Skin of body (tissue), 2 donors: Measurements from ENCODE around the gene SHANK3. TPM values are rescaled to one million over a fixed set of nuclear protein-coding genes. Genes with fewer than 3 reads are reported as not detected.
"Not testable (repeated sequence)": the region's sequence is repeated elsewhere in the genome, so short reads cannot be mapped to it uniquely, and the experiment has no call there.

ENCODE experiments used
- DNase-seq: peaks from one replicate; lab custom pipeline; 2025; lab: John Stamatoyannopoulos, UW
- total RNA-seq: library from RNA; depleted of rRNA; stranded (reverse); fragments of >200 nt; gene quantifications from one replicate; pipeline ENCODE4 v1.2.3, GENCODE V29; 2014

SHANK3 gene
- total RNA-seq, 1 donor from 2014 or later: 7.2 TPM

- no peak for DNase-seq
Observed at GRCh38 chr22:50653256-50653655, 19.4 kb upstream of the SHANK3 start.

- not testable (repeated sequence) for DNase-seq
Observed at GRCh38 chr22:50654664-50655063, 18.0 kb upstream of the SHANK3 start.

- DNase-seq: no peak
Observed at GRCh38 chr22:50656122-50657070, 16.2 kb upstream of the SHANK3 start.

- DNase-seq: no peak
Observed at GRCh38 chr22:50657925-50658324, 14.7 kb upstream of the SHANK3 start.

GRCh38 chr22:50659711-50660110 is 12.9 kb upstream of the SHANK3 start:
- DNase-seq: not testable (repeated sequence)

- DNase-seq: no peak
Observed at GRCh38 chr22:50660306-50660705, 12.3 kb upstream of the SHANK3 start.

GRCh38 chr22:50665212-50665611 is 7.4 kb upstream of the SHANK3 start:
- no peak for DNase-seq

- DNase-seq: no peak
Observed at GRCh38 chr22:50665738-50666137, 6.9 kb upstream of the SHANK3 start.

GRCh38 chr22:50670513-50670912 is 2.1 kb upstream of the SHANK3 start:
- no peak for DNase-seq

- DNase-seq: no peak
Observed at GRCh38 chr22:50670914-50671538, 1.6 kb upstream of the SHANK3 start.

GRCh38 chr22:50671641-50672040 is 982 bp upstream of the SHANK3 start:
- no peak for DNase-seq

GRCh38 chr22:50672041-50672440 is 582 bp upstream of the SHANK3 start:
- no peak for DNase-seq

- DNase-seq: no peak
Observed at GRCh38 chr22:50673231-50674129, 857 bp downstream of the SHANK3 start.

- no peak for DNase-seq
Observed at GRCh38 chr22:50674130-50674500, 1.5 kb downstream of the SHANK3 start.

- no peak for DNase-seq
Observed at GRCh38 chr22:50674606-50675552, 2.3 kb downstream of the SHANK3 start.

GRCh38 chr22:50675553-50676179 is 3.0 kb downstream of the SHANK3 start:
- no peak for DNase-seq

- DNase-seq: no peak
Observed at GRCh38 chr22:50676180-50676636, 3.6 kb downstream of the SHANK3 start.

- no peak for DNase-seq
Observed at GRCh38 chr22:50676661-50677492, 4.3 kb downstream of the SHANK3 start.
